Endothelial cell of umbilical vein (primary cell): ENCODE results near the gene CCDC9. TPM values are rescaled to one million over a fixed set of nuclear protein-coding genes. Genes with fewer than 3 reads are reported as not detected.

ENCODE experiments used
- BruUV-seq: library from RNA; stranded (reverse); fragments of 400-500 nt; replicated peaks from 2 replicates; lab custom pipeline; 2021; lab: Mats Ljungman, UMichigan
- CTCF ChIA-PET: fragments of 300-600, 350-600 bp; sonication (Branson Sonifier 250); formaldehyde crosslinking; loops from one replicate; lab custom pipeline; 2021; ENCODE audit warnings: antibody characterized with exemption, inconsistent platforms; lab: Charles Lee
- POLR2A ChIA-PET: fragments of 300-600, 350-600 bp; sonication (Branson Sonifier 250); formaldehyde crosslinking; loops from one replicate; lab custom pipeline; 2021; ENCODE audit warnings: antibody characterized with exemption, inconsistent platforms; lab: Charles Lee
- DNase-seq: peaks from one replicate; pipeline ENCODE4 v3.0.0-alpha.2; 2011; ENCODE audit warnings: low read depth, low spot score
- FAIRE-seq: peaks from 2 replicates; lab custom pipeline; 2011; peaks lifted over from hg19 to GRCh38; lab: Jason Lieb, UNC
- H2AFZ ChIP-seq: 2 replicates; pipeline ENCODE4 v1.6.0; 2012; ENCODE audit warnings: low read depth, low read length, control low read depth, inconsistent platforms
- H3K27ac ChIP-seq: 2 replicates; pipeline ENCODE4 v1.5.1; 2011; ENCODE audit warnings: low read depth, mild to moderate bottlenecking, control low read depth, low read length, moderate library complexity; ENCODE audit not compliant: insufficient read depth
- H3K27me3 ChIP-seq, 2 experiments: 2 replicates each; pipeline versions ENCODE4 v1.6.0 to v1.6.1; 2011; ENCODE audit warnings: low read length in 2 of 2, mixed read lengths in 1 of 2; ENCODE audit not compliant: control insufficient read depth in 2 of 2, insufficient read depth in 2 of 2
- H3K36me3 ChIP-seq, 2 experiments: 2 replicates in 1 of 2; 3 replicates in 1 of 2; pipeline ENCODE4 v1.5.1; 2011; ENCODE audit warnings: low read length in 2 of 2, mild to moderate bottlenecking in 1 of 2, moderate library complexity in 1 of 2; ENCODE audit not compliant: control insufficient read depth in 2 of 2, insufficient read depth in 2 of 2; ENCODE audit errors: extremely low read depth in 1 of 2
- H3K4me1 ChIP-seq: 3 replicates; pipeline ENCODE4 v1.5.1; 2011; ENCODE audit warnings: mild to moderate bottlenecking, low read length; ENCODE audit not compliant: control insufficient read depth, insufficient read depth; ENCODE audit errors: extremely low read depth
- H3K4me2 ChIP-seq: 2 replicates; pipeline ENCODE4 v1.6.1; 2011; ENCODE audit warnings: low read length, control low read depth, mixed read lengths; ENCODE audit not compliant: insufficient read depth
- H3K4me3 ChIP-seq, 3 experiments: fragments of 200-600 bp in 1 of 3; sonication (generic), shearing (Covaris generic) in 1 of 3; replicated peaks in 1 of 3; 2 replicates each; pipeline ENCODE4 v1.5.1; 2011 to 2016; ENCODE audit warnings: control low read depth in 3 of 3, low read length in 3 of 3, mild to moderate bottlenecking in 2 of 3, inconsistent platforms in 1 of 3, low read depth in 1 of 3, moderate library complexity in 1 of 3; ENCODE audit not compliant: insufficient read depth in 1 of 3
- H3K79me2 ChIP-seq: 2 replicates; pipeline ENCODE4 v1.6.0; 2012; ENCODE audit warnings: low read length, inconsistent platforms; ENCODE audit not compliant: control insufficient read depth, insufficient read depth
- H3K9ac ChIP-seq: replicated peaks from 2 replicates; pipeline ENCODE3; 2011; ENCODE audit warnings: low read length, control low read depth; ENCODE audit not compliant: insufficient read depth; ENCODE audit errors: extremely low read depth
- H3K9me1 ChIP-seq: replicated peaks from 3 replicates; pipeline ENCODE4 v1.6.0; 2011; ENCODE audit warnings: mild to moderate bottlenecking, low read length; ENCODE audit not compliant: control insufficient read depth, insufficient read depth; ENCODE audit errors: extremely low read depth
- H3K9me3 ChIP-seq: replicated peaks from 2 replicates; pipeline ENCODE4 v1.5.1; 2012; ENCODE audit warnings: low read length, inconsistent platforms; ENCODE audit not compliant: control insufficient read depth, insufficient read depth
- H4K20me1 ChIP-seq: replicated peaks from 2 replicates; pipeline ENCODE3; 2011; ENCODE audit warnings: mild to moderate bottlenecking, low read length; ENCODE audit not compliant: control insufficient read depth, insufficient read depth; ENCODE audit errors: extremely low read depth
- CTCF ChIP-seq, 2 donors: IDR thresholded peaks; 1 replicate in 1 of 2; 2 replicates in 1 of 2; pipeline ENCODE4 v1.5.1; 2011; ENCODE audit warnings: low read length in 2 of 2, mild to moderate bottlenecking in 2 of 2, moderate library complexity in 2 of 2, control low read depth in 1 of 2, inconsistent platforms in 1 of 2, low read depth in 1 of 2; ENCODE audit not compliant: insufficient read depth in 1 of 2; ENCODE audit errors: extremely low read depth in 1 of 2
- EZH2 ChIP-seq: IDR thresholded peaks from 2 replicates; pipeline ENCODE4 v1.6.1; 2012; ENCODE audit warnings: borderline replicate concordance, low read depth, mild to moderate bottlenecking, moderate library complexity, low read length, inconsistent platforms; ENCODE audit not compliant: severe bottlenecking
- FOS ChIP-seq: IDR thresholded peaks from 2 replicates; pipeline ENCODE4 v1.6.1; 2011; ENCODE audit warnings: mild to moderate bottlenecking, low read length, moderate library complexity, borderline replicate concordance; ENCODE audit not compliant: insufficient read depth
- GATA2 ChIP-seq: IDR thresholded peaks from 2 replicates; pipeline ENCODE4 v1.7.0; 2011; ENCODE audit warnings: low read depth, mild to moderate bottlenecking, moderate library complexity, mixed read lengths, low read length; ENCODE audit not compliant: insufficient read length, insufficient read depth
- JUN ChIP-seq: IDR thresholded peaks from 2 replicates; pipeline ENCODE4 v1.6.1; 2011; ENCODE audit warnings: borderline replicate concordance, low read depth; ENCODE audit not compliant: insufficient read length, insufficient read depth
- MAX ChIP-seq: IDR thresholded peaks from 2 replicates; pipeline ENCODE4 v1.6.1; 2011; ENCODE audit not compliant: insufficient read depth, insufficient read length
- POLR2A ChIP-seq: IDR thresholded peaks from 2 replicates; pipeline ENCODE4 v1.6.1; 2012; ENCODE audit warnings: low read depth, mild to moderate bottlenecking, control low read depth, low read length
- POLR2AphosphoS5 ChIP-seq: IDR thresholded peaks from 2 replicates; pipeline ENCODE4 v1.6.1; 2012; ENCODE audit warnings: low read depth, mild to moderate bottlenecking, control low read depth, low read length, moderate library complexity; ENCODE audit not compliant: insufficient read depth
- dilution Hi-C: fragments of 300-500 bp; cut with MboI; formaldehyde crosslinking; loops from one replicate; pipeline ENCODE4 v1.15.0; 2019; ENCODE audit warnings: low sequenced_read_pairs; ENCODE audit not compliant: extremely low pct_ligation_motif_present
- intact Hi-C: fragments of 100-400 bp; cut with micrococcal nuclease; formaldehyde crosslinking; loops from one replicate; pipeline ENCODE4 v1.10.0; 2022
- polyA plus RNA-seq, 4 experiments: library from polyadenylated mRNA; depleted of rRNA in 3 of 4; stranded (reverse) in 3 of 4; unstranded in 1 of 4; fragments of >200 nt; gene quantifications; 2 replicates each; pipeline versions ENCODE4 v1.2.1 to v1.2.3, GENCODE V29; 2011 to 2012; ENCODE audit warnings: missing spikeins in 1 of 4
- total RNA-seq: library from RNA; stranded (reverse); gene quantifications from 2 replicates; pipeline ENCODE4 v1.2.3, GENCODE V29; 2021

CCDC9 gene
- total and polyA plus RNA-seq, 2 donors (not counting 3 experiments of a cell fraction or from before 2014, with no cell fraction given), result 6.0 to 26.9 TPM

DNA sequence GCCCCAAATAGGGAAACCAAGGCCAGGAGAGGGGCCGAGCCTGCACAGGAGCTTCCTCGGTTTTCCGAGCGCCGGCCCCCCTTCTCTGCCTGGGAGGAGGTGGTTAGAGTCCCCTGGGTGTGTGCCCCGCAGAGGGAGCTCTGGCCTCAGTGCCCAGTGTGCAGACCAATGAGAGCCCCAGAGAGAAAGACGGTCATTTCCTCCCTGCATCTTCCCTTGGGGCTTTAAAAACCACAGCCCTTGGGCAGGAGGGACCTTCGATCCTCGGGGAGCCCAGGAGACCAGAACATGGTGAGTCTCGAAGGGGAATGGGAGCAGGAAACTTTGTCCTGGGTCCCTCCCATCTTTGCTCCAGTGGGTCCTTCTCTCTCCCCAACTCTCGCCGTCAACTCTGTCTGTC is 53.3 kb downstream of the CCDC9 start, which contains the start of gene C5AR1:
Gene C5AR1 (plus strand): TSS at position 254 of the 400 bp plus-strand sequence. CDS start 35 bp downstream, at position 289.
- no peak within 1 kb of the TSS for H3K4me3 ChIP-seq
- dilution Hi-C loops (no loop called here), intact Hi-C loops (no loop called here)
- H3K79me2 ChIP-seq, result no peaks in the 10 kb centered on the region
- H3K4me1 ChIP-seq, result no peaks in the 10 kb centered on the region
- H3K36me3 ChIP-seq, result no peaks in the 10 kb centered on the region
- no peak within 1 kb of the TSS for H3K27ac ChIP-seq
- FAIRE-seq (no peak), DNase-seq (no peak)
- BruUV-seq, result no TSS peak
- TF ChIP-seq POLR2AphosphoS5 (no peak), JUN (no peak), GATA2 (no peak), CTCF (IDR thresholded peaks at IDR 0.05; ENCODE audit: extremely low read depth in 1 of 2, insufficient read depth in 1 of 2, low read depth in 1 of 2, low read length in 2 of 2) (no peak), POLR2A (no peak), FOS (no peak), MAX (no peak), EZH2 (no peak)
- no peak within 1 kb of the TSS for H3K4me2 ChIP-seq
- H3K9me3 ChIP-seq, result no peaks in the 10 kb centered on the region
- ChIA-PET CTCF (interaction anchor here (0.7 to 2.1 kb wide), 5 partner anchors 25 to 119 kb away, joined by 3 to 7 read pairs (median 7); partner anchors contain the start of gene DHX34), POLR2A (no interaction called here)
- no peak within 1 kb of the TSS for H2AFZ ChIP-seq
- H4K20me1 ChIP-seq, result no peaks in the 10 kb centered on the region
- no peaks in the 10 kb centered on the region for H3K9me1 ChIP-seq
- peaks cover 0 to 2% of the 10 kb centered on the region in 2 experiments for H3K27me3 ChIP-seq
- no peak within 1 kb of the TSS for H3K9ac ChIP-seq
